ENCODE results near the gene PAX5.

PAX5 gene

DNA sequence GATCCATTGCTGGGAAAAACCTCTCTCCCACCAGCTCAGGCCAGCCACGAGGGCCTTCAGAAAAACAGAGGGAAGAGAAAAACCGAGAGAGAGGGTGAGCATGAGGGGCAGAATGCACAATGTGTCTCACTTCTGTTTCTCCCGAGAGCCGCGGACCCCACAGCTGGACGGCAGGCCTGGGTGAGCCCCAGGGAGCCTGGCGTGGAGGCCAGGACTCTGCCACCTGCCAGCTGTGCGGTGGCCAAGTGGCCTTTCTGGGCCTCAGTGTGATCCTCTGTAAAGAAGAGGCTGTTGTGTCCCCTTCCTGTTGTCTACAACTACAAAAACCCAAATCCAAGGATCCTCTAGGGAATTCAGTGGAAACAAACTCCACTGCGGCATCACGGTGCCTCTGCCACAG lies 179.3 kb downstream of the PAX5 start:
- Histone ChIP-seq H3K27me3 (ENCODE audit: control insufficient read depth in 1 of 2, insufficient read depth in 2 of 2, low read length in 2 of 2) (peaks cover 5 to 16% of the 10 kb centered on the region in 2 donors), H3K4me3 (ENCODE audit: low read depth in 1 of 2, low read length in 2 of 2) (no peak overlapping the region), H3K4me1 (ENCODE audit: insufficient read depth, low read length) (no peaks in the 10 kb centered on the region), H3K27ac (ENCODE audit: low read depth, low read length) (no peak overlapping the region), H3K9me3 (ENCODE audit: low read length) (no peaks in the 10 kb centered on the region), H3K36me3 (ENCODE audit: insufficient read depth, low read length) (no peaks in the 10 kb centered on the region), H3K9ac (ENCODE audit: low read length) (no peak overlapping the region)

DNA sequence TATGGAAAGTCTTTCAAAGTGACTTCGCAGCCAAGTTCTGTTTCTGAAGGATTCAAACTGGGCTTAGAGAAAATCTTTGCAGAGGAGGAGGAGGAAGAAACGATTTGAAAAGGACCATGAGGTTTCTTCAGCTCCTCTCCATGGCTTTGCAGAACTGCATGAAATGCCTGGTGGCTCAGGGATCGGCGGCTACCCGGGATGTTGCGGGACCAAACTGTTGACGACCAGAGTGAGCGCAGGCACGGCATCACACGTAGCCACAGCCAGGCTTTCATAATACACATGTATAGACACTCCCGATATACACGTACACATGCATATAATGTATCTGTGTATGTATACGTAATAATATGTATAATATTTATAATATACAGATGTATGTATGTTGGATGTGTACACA lies 180.0 kb downstream of the PAX5 start:
- Histone ChIP-seq H3K27me3 (ENCODE audit: control insufficient read depth in 1 of 2, insufficient read depth in 2 of 2, low read length in 2 of 2) (peaks cover 5 to 11% of the 10 kb centered on the region in 2 donors), H3K4me3 (ENCODE audit: low read depth in 1 of 2, low read length in 2 of 2) (no peak overlapping the region), H3K27ac (ENCODE audit: low read depth, low read length) (no peak overlapping the region), H3K4me1 (ENCODE audit: insufficient read depth, low read length) (no peaks in the 10 kb centered on the region), H3K36me3 (ENCODE audit: insufficient read depth, low read length) (no peaks in the 10 kb centered on the region), H3K9me3 (ENCODE audit: low read length) (no peaks in the 10 kb centered on the region), H3K9ac (ENCODE audit: low read length) (no peak overlapping the region)

- no peaks in the 10 kb centered on the region for H3K9me3 ChIP-seq (ENCODE audit: low read length)
- no peak overlapping the region for H3K27ac ChIP-seq (ENCODE audit: low read depth, low read length)
- no peak overlapping the region for H3K9ac ChIP-seq (ENCODE audit: low read length)
- H3K4me3 ChIP-seq (ENCODE audit: low read depth in 1 of 2, low read length in 2 of 2) = no peak overlapping the region
- H3K36me3 ChIP-seq (ENCODE audit: insufficient read depth, low read length) = no peaks in the 10 kb centered on the region
- H3K4me1 ChIP-seq (ENCODE audit: insufficient read depth, low read length) = no peaks in the 10 kb centered on the region
- peaks cover 4 to 5% of the 10 kb centered on the region in 2 donors for H3K27me3 ChIP-seq (ENCODE audit: control insufficient read depth in 1 of 2, insufficient read depth in 2 of 2, low read length in 2 of 2)
Observed at GRCh38 chr9:36853233-36853632, 180.8 kb downstream of the PAX5 start.

DNA sequence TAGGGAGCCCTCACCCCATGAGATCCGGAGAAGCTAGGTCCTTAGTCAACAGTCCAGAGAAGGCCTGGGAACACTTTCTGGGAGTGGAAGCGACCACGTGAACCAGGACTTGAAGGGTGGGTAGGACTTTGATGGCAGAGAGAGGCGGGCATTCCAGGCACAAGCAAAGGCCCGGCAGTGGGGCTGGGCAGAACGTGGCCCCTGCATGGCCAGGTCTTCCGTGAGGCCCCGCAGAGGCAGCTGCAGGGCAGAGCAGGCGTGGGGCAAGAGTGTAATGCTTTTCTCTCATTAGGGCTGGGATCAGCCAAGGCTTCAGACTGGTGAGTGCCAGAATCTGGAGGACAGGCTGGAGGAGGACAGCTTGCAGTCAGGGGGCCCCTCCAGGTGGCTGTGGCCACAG lies 184.1 kb downstream of the PAX5 start:
- Histone ChIP-seq H3K9ac (ENCODE audit: low read length) (no peak overlapping the region), H3K4me3 (ENCODE audit: low read depth in 1 of 2, low read length in 2 of 2) (no peak overlapping the region), H3K4me1 (ENCODE audit: insufficient read depth, low read length) (no peaks in the 10 kb centered on the region), H3K27me3 (ENCODE audit: control insufficient read depth in 1 of 2, insufficient read depth in 2 of 2, low read length in 2 of 2) (no peaks in the 10 kb centered on the region), H3K36me3 (ENCODE audit: insufficient read depth, low read length) (no peaks in the 10 kb centered on the region), H3K27ac (ENCODE audit: low read depth, low read length) (no peak overlapping the region), H3K9me3 (ENCODE audit: low read length) (no peaks in the 10 kb centered on the region)

DNA sequence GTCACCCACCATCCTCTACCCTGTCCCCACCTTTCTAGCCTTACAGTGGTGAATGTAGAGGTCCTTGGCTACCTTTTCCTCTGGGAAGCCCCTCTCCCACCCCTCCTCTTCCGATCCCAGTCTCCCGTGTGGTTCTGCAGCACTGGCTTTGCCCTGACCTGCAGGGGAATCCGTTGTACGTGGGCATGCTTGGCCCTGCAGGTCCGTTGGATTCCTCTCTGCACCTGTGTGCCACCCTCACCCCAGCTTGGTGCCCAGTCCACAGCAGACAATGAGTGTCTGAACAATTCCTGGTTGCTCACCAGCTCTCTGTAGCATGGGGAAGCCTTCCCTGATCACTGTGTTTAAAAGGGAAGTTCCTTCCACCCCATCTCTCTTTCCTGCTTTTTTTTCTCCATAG lies 185.1 kb downstream of the PAX5 start:
- no peaks in the 10 kb centered on the region for H3K27me3 ChIP-seq (ENCODE audit: control insufficient read depth in 1 of 2, insufficient read depth in 2 of 2, low read length in 2 of 2)
- H3K27ac ChIP-seq (ENCODE audit: low read depth, low read length) = no peak overlapping the region
- H3K4me3 ChIP-seq (ENCODE audit: low read depth in 1 of 2, low read length in 2 of 2) = no peak overlapping the region
- no peaks in the 10 kb centered on the region for H3K9me3 ChIP-seq (ENCODE audit: low read length)
- H3K36me3 ChIP-seq (ENCODE audit: insufficient read depth, low read length) = no peaks in the 10 kb centered on the region
- H3K4me1 ChIP-seq (ENCODE audit: insufficient read depth, low read length) = no peaks in the 10 kb centered on the region
- no peak overlapping the region for H3K9ac ChIP-seq (ENCODE audit: low read length)

- Histone ChIP-seq H3K9ac (ENCODE audit: low read length) (no peak overlapping the region), H3K27ac (ENCODE audit: low read depth, low read length) (no peak overlapping the region), H3K27me3 (ENCODE audit: control insufficient read depth in 1 of 2, insufficient read depth in 2 of 2, low read length in 2 of 2) (no peaks in the 10 kb centered on the region), H3K9me3 (ENCODE audit: low read length) (no peaks in the 10 kb centered on the region), H3K36me3 (ENCODE audit: insufficient read depth, low read length) (no peaks in the 10 kb centered on the region), H3K4me3 (ENCODE audit: low read depth in 1 of 2, low read length in 2 of 2) (no peak overlapping the region), H3K4me1 (ENCODE audit: insufficient read depth, low read length) (no peaks in the 10 kb centered on the region)
Observed at GRCh38 chr9:36847781-36848673, 186.0 kb downstream of the PAX5 start.

- no peak overlapping the region for H3K9ac ChIP-seq (ENCODE audit: low read length)
- no peak overlapping the region for H3K4me3 ChIP-seq (ENCODE audit: low read depth in 1 of 2, low read length in 2 of 2)
- no peaks in the 10 kb centered on the region for H3K36me3 ChIP-seq (ENCODE audit: insufficient read depth, low read length)
- H3K27me3 ChIP-seq (ENCODE audit: control insufficient read depth in 1 of 2, insufficient read depth in 2 of 2, low read length in 2 of 2) = no peaks in the 10 kb centered on the region
- no peak overlapping the region for H3K27ac ChIP-seq (ENCODE audit: low read depth, low read length)
- H3K9me3 ChIP-seq (ENCODE audit: low read length) = no peaks in the 10 kb centered on the region
- H3K4me1 ChIP-seq (ENCODE audit: insufficient read depth, low read length) = no peaks in the 10 kb centered on the region
Observed at GRCh38 chr9:36846621-36847020, 187.4 kb downstream of the PAX5 start.

DNA sequence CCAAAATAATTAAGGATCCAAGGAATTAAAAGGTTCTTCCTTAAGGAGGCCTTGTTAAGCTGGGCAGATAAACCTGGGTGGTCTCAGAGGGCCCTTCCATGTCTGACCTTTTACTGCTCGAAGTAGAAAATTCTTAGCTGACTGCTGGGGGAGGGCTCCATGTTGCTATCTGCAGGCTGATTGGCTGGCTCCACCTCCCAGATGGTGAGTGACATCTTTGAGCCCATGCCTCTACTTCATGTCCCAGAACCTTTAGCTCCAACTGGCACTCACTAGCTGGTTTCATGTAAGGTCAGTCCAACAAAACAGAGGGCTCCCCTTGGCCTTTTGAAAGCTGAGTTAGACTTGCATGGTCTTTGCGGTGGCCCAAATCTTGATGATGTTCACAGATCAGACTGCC lies 188.2 kb downstream of the PAX5 start:
- no peaks in the 10 kb centered on the region for H3K27me3 ChIP-seq (ENCODE audit: control insufficient read depth in 1 of 2, insufficient read depth in 2 of 2, low read length in 2 of 2)
- H3K27ac ChIP-seq (ENCODE audit: low read depth, low read length) = no peak overlapping the region
- no peak overlapping the region for H3K4me3 ChIP-seq (ENCODE audit: low read depth in 1 of 2, low read length in 2 of 2)
- no peaks in the 10 kb centered on the region for H3K4me1 ChIP-seq (ENCODE audit: insufficient read depth, low read length)
- no peaks in the 10 kb centered on the region for H3K36me3 ChIP-seq (ENCODE audit: insufficient read depth, low read length)
- H3K9ac ChIP-seq (ENCODE audit: low read length) = no peak overlapping the region
- no peaks in the 10 kb centered on the region for H3K9me3 ChIP-seq (ENCODE audit: low read length)

DNA sequence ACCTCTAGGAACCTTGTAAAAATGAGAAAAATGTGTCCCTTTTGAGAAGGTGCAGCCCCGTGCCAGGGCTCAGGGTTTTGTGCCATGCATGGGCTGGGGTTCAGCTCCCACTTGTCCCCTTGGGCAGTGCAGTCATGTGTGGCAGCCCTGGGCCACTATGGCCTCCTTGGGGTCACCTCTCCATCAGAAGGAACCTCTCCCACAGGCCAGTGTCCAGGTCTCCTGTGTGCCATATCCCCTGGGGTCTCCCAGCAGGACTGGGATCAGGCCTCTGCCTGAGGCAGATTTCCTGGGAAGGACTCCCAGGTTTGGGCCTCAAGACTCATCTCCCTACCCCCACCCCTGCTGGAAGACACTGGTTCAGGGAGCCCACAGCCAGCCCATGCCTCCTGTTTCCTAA lies 189.1 kb downstream of the PAX5 start:
- Histone ChIP-seq H3K27ac (ENCODE audit: low read depth, low read length) (no peak overlapping the region), H3K27me3 (ENCODE audit: control insufficient read depth in 1 of 2, insufficient read depth in 2 of 2, low read length in 2 of 2) (no peaks in the 10 kb centered on the region), H3K4me3 (ENCODE audit: low read depth in 1 of 2, low read length in 2 of 2) (no peak overlapping the region), H3K9ac (ENCODE audit: low read length) (no peak overlapping the region), H3K4me1 (ENCODE audit: insufficient read depth, low read length) (no peaks in the 10 kb centered on the region), H3K36me3 (ENCODE audit: insufficient read depth, low read length) (no peaks in the 10 kb centered on the region), H3K9me3 (ENCODE audit: low read length) (no peaks in the 10 kb centered on the region)

DNA sequence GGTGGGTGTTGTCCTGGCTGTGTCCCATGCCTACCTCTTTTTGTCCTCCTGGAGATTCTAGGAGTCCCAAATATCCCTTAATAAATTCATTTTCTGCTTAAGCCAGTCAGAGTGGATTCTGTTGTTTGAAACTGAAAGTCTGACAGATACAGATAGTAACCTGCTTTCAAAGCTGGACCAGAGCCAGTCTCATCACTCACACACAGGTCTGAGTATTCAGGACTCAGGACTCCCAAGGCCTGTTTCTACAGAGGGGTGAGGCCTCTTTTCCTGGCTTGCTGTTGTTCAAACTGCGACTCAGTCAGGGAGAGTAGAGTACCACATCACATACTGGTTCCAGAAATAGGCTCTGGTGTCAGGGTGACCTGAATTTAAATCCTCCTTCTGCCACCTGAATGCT lies 190.1 kb downstream of the PAX5 start:
- no peaks in the 10 kb centered on the region for H3K36me3 ChIP-seq (ENCODE audit: insufficient read depth, low read length)
- no peaks in the 10 kb centered on the region for H3K27me3 ChIP-seq (ENCODE audit: control insufficient read depth in 1 of 2, insufficient read depth in 2 of 2, low read length in 2 of 2)
- H3K27ac ChIP-seq (ENCODE audit: low read depth, low read length) = no peak overlapping the region
- no peak overlapping the region for H3K4me3 ChIP-seq (ENCODE audit: low read depth in 1 of 2, low read length in 2 of 2)
- no peak overlapping the region for H3K9ac ChIP-seq (ENCODE audit: low read length)
- no peaks in the 10 kb centered on the region for H3K9me3 ChIP-seq (ENCODE audit: low read length)
- no peaks in the 10 kb centered on the region for H3K4me1 ChIP-seq (ENCODE audit: insufficient read depth, low read length)

- H3K4me3 ChIP-seq (ENCODE audit: low read depth in 1 of 2, low read length in 2 of 2) = no peak overlapping the region
- no peaks in the 10 kb centered on the region for H3K27me3 ChIP-seq (ENCODE audit: control insufficient read depth in 1 of 2, insufficient read depth in 2 of 2, low read length in 2 of 2)
- H3K9me3 ChIP-seq (ENCODE audit: low read length) = no peaks in the 10 kb centered on the region
- no peak overlapping the region for H3K27ac ChIP-seq (ENCODE audit: low read depth, low read length)
- no peaks in the 10 kb centered on the region for H3K36me3 ChIP-seq (ENCODE audit: insufficient read depth, low read length)
- no peaks in the 10 kb centered on the region for H3K4me1 ChIP-seq (ENCODE audit: insufficient read depth, low read length)
- no peak overlapping the region for H3K9ac ChIP-seq (ENCODE audit: low read length)
Observed at GRCh38 chr9:36842560-36843530, 191.2 kb downstream of the PAX5 start.

Data from muscle layer of colon (tissue), 2 donors.